HCT116 (cell line): ENCODE data around the gene ALDH2.

Experiments used
- CEBPB ChIP-seq: IDR thresholded peaks from 2 replicates; pipeline ENCODE4 v1.6.1; 2012; ENCODE audit warnings: low read depth
- EZH2 ChIP-seq: fragments of 200-600 bp; sonication (generic); IDR thresholded peaks from 2 replicates; pipeline ENCODE4 v1.6.1; 2017; ENCODE audit warnings: antibody characterized with exemption, mixed run types
- EZH2phosphoT487 ChIP-seq: fragments of 200-600 bp; IDR thresholded peaks from 2 replicates; pipeline ENCODE4 v1.6.1; 2018; ENCODE audit warnings: antibody characterized with exemption, borderline replicate concordance
- JUND ChIP-seq: IDR thresholded peaks from 2 replicates; pipeline ENCODE4 v1.6.1; 2012
- POLR2A ChIP-seq: IDR thresholded peaks from 2 replicates; pipeline ENCODE4 v1.7.0; 2011; ENCODE audit warnings: borderline replicate concordance; ENCODE audit not compliant: insufficient read depth, insufficient read length; ENCODE audit errors: extremely low read depth
- POLR2AphosphoS5 ChIP-seq: IDR thresholded peaks from 2 replicates; pipeline ENCODE4 v1.6.1; 2011; ENCODE audit warnings: mild to moderate bottlenecking, low read depth, low read length, moderate library complexity
- RAD21 ChIP-seq: IDR thresholded peaks from 2 replicates; pipeline ENCODE4 v1.6.1; 2012; ENCODE audit warnings: low read depth, mild to moderate bottlenecking
- YY1 ChIP-seq: IDR thresholded peaks from 2 replicates; pipeline ENCODE4 v1.6.1; 2011; ENCODE audit warnings: low read length, low read depth, moderate library complexity, mild to moderate bottlenecking; ENCODE audit not compliant: insufficient replicate concordance; ENCODE audit errors: extremely low read depth
- ZNF274 ChIP-seq: fragments of 200-500 bp; sonication (Bioruptor generic); IDR thresholded peaks from 2 replicates; pipeline ENCODE4 v1.6.1; 2014; ENCODE audit warnings: mild to moderate bottlenecking, low read depth, low read length, inconsistent platforms
- TF ChIP-seq, protein P1 (sequence below), 3 experiments: fragments of 200-600 bp in 1 of 3; sonication (generic) in 1 of 3; IDR thresholded peaks in 2 of 3; conservative IDR thresholded peaks in 1 of 3; 2 replicates each; pipeline ENCODE4 v1.5.1; 2012 to 2017; ENCODE audit warnings: low read depth in 2 of 3, low read length in 2 of 3, antibody characterized with exemption in 1 of 3, borderline replicate concordance in 1 of 3, control low read depth in 1 of 3, mild to moderate bottlenecking in 1 of 3, mixed read lengths in 1 of 3, mixed run types in 1 of 3, moderate library complexity in 1 of 3; ENCODE audit not compliant: insufficient read depth in 1 of 3
- TF ChIP-seq, protein P2 (sequence below): IDR thresholded peaks from 2 replicates; pipeline ENCODE4 v1.6.1; 2012
- TF ChIP-seq, protein P3 (sequence below): IDR thresholded peaks from 2 replicates; pipeline ENCODE4 v1.6.1; 2011; ENCODE audit warnings: mild to moderate bottlenecking, low read length, moderate library complexity; ENCODE audit not compliant: insufficient replicate concordance; ENCODE audit errors: extremely low read depth
- TF ChIP-seq, protein P4 (sequence below): IDR thresholded peaks from 2 replicates; pipeline ENCODE4 v1.6.1; 2012
- TF ChIP-seq, protein P5 (sequence below): IDR thresholded peaks from 2 replicates; pipeline ENCODE4 v1.6.1; 2012; ENCODE audit warnings: low read depth

DNA sequence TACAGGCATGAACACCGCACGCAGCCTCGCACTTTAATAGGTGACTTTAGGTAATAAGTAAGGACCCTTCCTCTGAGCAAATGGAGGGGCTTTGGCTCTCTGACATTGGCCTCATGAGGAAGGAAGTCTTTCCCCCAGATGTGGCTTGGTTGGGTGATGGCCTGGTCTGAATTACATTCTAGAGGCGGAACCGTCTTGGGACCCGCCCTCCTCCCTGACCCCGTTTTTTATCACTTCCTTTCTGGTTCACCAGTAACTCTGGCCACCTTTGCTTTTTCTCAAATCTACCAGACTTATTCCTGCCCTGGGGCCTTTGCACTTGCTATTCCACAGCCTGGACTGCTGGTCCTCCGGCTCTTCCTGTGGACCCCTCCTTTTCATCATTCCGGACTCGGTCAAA, 13.4 kb downstream of the ALDH2 start:
- no peak for TF ChIP-seq CEBPB
- TF ChIP-seq, protein P1, sequence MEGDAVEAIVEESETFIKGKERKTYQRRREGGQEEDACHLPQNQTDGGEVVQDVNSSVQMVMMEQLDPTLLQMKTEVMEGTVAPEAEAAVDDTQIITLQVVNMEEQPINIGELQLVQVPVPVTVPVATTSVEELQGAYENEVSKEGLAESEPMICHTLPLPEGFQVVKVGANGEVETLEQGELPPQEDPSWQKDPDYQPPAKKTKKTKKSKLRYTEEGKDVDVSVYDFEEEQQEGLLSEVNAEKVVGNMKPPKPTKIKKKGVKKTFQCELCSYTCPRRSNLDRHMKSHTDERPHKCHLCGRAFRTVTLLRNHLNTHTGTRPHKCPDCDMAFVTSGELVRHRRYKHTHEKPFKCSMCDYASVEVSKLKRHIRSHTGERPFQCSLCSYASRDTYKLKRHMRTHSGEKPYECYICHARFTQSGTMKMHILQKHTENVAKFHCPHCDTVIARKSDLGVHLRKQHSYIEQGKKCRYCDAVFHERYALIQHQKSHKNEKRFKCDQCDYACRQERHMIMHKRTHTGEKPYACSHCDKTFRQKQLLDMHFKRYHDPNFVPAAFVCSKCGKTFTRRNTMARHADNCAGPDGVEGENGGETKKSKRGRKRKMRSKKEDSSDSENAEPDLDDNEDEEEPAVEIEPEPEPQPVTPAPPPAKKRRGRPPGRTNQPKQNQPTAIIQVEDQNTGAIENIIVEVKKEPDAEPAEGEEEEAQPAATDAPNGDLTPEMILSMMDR (IDR thresholded peaks at IDR 0.05 in 2 of 3, conservative IDR thresholded peaks at IDR 0.05 in 1 of 3; ENCODE audit: borderline replicate concordance in 1 of 3, insufficient read depth in 1 of 3, low read depth in 2 of 3, low read length in 2 of 3): no peak
- no peak for TF ChIP-seq RAD21
- TF ChIP-seq ZNF274: no peak
- no peak for TF ChIP-seq POLR2AphosphoS5
- TF ChIP-seq, protein P2, sequence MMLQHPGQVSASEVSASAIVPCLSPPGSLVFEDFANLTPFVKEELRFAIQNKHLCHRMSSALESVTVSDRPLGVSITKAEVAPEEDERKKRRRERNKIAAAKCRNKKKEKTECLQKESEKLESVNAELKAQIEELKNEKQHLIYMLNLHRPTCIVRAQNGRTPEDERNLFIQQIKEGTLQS: no peak
- no peak for TF ChIP-seq JUND
- no peak for TF ChIP-seq POLR2A
- TF ChIP-seq EZH2phosphoT487: no peak
- no peak for TF ChIP-seq EZH2
- TF ChIP-seq, protein P3, sequence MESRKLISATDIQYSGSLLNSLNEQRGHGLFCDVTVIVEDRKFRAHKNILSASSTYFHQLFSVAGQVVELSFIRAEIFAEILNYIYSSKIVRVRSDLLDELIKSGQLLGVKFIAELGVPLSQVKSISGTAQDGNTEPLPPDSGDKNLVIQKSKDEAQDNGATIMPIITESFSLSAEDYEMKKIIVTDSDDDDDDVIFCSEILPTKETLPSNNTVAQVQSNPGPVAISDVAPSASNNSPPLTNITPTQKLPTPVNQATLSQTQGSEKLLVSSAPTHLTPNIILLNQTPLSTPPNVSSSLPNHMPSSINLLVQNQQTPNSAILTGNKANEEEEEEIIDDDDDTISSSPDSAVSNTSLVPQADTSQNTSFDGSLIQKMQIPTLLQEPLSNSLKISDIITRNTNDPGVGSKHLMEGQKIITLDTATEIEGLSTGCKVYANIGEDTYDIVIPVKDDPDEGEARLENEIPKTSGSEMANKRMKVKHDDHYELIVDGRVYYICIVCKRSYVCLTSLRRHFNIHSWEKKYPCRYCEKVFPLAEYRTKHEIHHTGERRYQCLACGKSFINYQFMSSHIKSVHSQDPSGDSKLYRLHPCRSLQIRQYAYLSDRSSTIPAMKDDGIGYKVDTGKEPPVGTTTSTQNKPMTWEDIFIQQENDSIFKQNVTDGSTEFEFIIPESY: no peak
- TF ChIP-seq, protein P4, sequence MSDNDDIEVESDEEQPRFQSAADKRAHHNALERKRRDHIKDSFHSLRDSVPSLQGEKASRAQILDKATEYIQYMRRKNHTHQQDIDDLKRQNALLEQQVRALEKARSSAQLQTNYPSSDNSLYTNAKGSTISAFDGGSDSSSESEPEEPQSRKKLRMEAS: no peak
- TF ChIP-seq, protein P5, sequence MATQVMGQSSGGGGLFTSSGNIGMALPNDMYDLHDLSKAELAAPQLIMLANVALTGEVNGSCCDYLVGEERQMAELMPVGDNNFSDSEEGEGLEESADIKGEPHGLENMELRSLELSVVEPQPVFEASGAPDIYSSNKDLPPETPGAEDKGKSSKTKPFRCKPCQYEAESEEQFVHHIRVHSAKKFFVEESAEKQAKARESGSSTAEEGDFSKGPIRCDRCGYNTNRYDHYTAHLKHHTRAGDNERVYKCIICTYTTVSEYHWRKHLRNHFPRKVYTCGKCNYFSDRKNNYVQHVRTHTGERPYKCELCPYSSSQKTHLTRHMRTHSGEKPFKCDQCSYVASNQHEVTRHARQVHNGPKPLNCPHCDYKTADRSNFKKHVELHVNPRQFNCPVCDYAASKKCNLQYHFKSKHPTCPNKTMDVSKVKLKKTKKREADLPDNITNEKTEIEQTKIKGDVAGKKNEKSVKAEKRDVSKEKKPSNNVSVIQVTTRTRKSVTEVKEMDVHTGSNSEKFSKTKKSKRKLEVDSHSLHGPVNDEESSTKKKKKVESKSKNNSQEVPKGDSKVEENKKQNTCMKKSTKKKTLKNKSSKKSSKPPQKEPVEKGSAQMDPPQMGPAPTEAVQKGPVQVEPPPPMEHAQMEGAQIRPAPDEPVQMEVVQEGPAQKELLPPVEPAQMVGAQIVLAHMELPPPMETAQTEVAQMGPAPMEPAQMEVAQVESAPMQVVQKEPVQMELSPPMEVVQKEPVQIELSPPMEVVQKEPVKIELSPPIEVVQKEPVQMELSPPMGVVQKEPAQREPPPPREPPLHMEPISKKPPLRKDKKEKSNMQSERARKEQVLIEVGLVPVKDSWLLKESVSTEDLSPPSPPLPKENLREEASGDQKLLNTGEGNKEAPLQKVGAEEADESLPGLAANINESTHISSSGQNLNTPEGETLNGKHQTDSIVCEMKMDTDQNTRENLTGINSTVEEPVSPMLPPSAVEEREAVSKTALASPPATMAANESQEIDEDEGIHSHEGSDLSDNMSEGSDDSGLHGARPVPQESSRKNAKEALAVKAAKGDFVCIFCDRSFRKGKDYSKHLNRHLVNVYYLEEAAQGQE: no peak
- TF ChIP-seq YY1: no peak
